HepG2 (cell line): ENCODE results near the gene P2RX7. TPM values are rescaled to one million over a fixed set of nuclear protein-coding genes. Genes with fewer than 3 reads are reported as not detected.
A peak's percentile ranks its signal among the peaks of the same experiment; 100 is the strongest.

Source experiments
- ATRX ChIP-seq: sonication (generic); formaldehyde crosslinking; IDR thresholded peaks from 2 replicates; pipeline ENCODE4 v1.4.0; 2020; ENCODE audit warnings: missing genetic modification reagents, borderline replicate concordance
- CC2D1A ChIP-seq: sonication (generic); formaldehyde crosslinking; IDR thresholded peaks from 2 replicates; pipeline ENCODE4 v1.8.1; 2023; ENCODE audit warnings: mild to moderate bottlenecking, missing genetic modification reagents
- CCAR2 ChIP-seq: fragments of 200-400 bp; formaldehyde crosslinking; optimal IDR thresholded peaks from 2 replicates; pipeline ENCODE3; 2018; ENCODE audit warnings: low read depth, mild to moderate bottlenecking, low read length, moderate library complexity
- CENPT ChIP-seq: sonication (generic); formaldehyde crosslinking; IDR thresholded peaks from 2 replicates; pipeline ENCODE4 v1.8.0; 2022; ENCODE audit warnings: low read depth, mild to moderate bottlenecking, moderate library complexity, missing genetic modification reagents
- KIAA2018 ChIP-seq: sonication (generic); formaldehyde crosslinking; IDR thresholded peaks from 2 replicates; pipeline ENCODE4 v1.5.0; 2020; ENCODE audit warnings: mild to moderate bottlenecking, missing genetic modification reagents, borderline replicate concordance
- MED1 ChIP-seq: sonication (generic); formaldehyde crosslinking; IDR thresholded peaks from 2 replicates; pipeline ENCODE4 v1.4.0; 2020; ENCODE audit warnings: missing genetic modification reagents
- NKX3-1 ChIP-seq: sonication (generic); formaldehyde crosslinking; IDR thresholded peaks from 2 replicates; pipeline ENCODE4 v1.5.0; 2020; ENCODE audit warnings: missing genetic modification reagents
- PTBP1 ChIP-seq: fragments of 200-400 bp; formaldehyde crosslinking; IDR thresholded peaks from 2 replicates; pipeline ENCODE4 v1.6.1; 2018; ENCODE audit warnings: low read length, low read depth; ENCODE audit not compliant: poor library complexity, severe bottlenecking
- RELA ChIP-seq: sonication (generic); formaldehyde crosslinking; IDR thresholded peaks from 2 replicates; pipeline ENCODE4 v1.4.0; 2020; ENCODE audit warnings: missing genetic modification reagents
- TEAD2 ChIP-seq: sonication (generic); formaldehyde crosslinking; IDR thresholded peaks from 2 replicates; pipeline ENCODE4 v1.9.0; 2021; ENCODE audit warnings: missing genetic modification reagents
- TFAP4 ChIP-seq: sonication (generic); IDR thresholded peaks from 2 replicates; pipeline ENCODE4 v1.6.1; 2016; ENCODE audit warnings: low read depth, borderline replicate concordance
- THRA ChIP-seq: sonication (generic); formaldehyde crosslinking; IDR thresholded peaks from 2 replicates; pipeline ENCODE4 v1.4.0; 2020; ENCODE audit warnings: missing genetic modification reagents, borderline replicate concordance
- TRIM24 ChIP-seq: sonication (generic); formaldehyde crosslinking; IDR thresholded peaks from 2 replicates; pipeline ENCODE4 v1.8.0; 2022; ENCODE audit warnings: mild to moderate bottlenecking, missing genetic modification reagents
- polyA plus RNA-seq, 8 experiments: library from polyadenylated mRNA; depleted of rRNA in 3 of 8; stranded (reverse) in 7 of 8; unstranded in 1 of 8; fragments of >200 nt; fragmentation: Illumina TruSeq in 4 of 8; extraction: Trizol in 4 of 8; gene quantifications; 2 replicates each; pipeline versions ENCODE4 v1.2.1 to v1.2.3, GENCODE V29; 2011 to 2016; ENCODE audit warnings: low read depth in 4 of 8, missing spikeins in 1 of 8, mixed read lengths in 1 of 8; ENCODE audit not compliant: insufficient read depth in 1 of 8
- total RNA-seq, 5 experiments: library from RNA; depleted of rRNA; stranded (reverse); fragments of >200 nt; fragmentation: Illumina TruSeq; extraction: Trizol; gene quantifications; 2 replicates each; pipeline ENCODE4 v1.2.3, GENCODE V29; 2016; ENCODE audit warnings: low read depth in 1 of 5
- TF ChIP-seq, protein P1 (sequence below): sonication (generic); formaldehyde crosslinking; conservative IDR thresholded peaks from 2 replicates; pipeline ENCODE4 v1.4.0; 2020; ENCODE audit warnings: missing genetic modification reagents
- TF ChIP-seq, protein P2 (sequence below): IDR thresholded peaks from 2 replicates; pipeline ENCODE4 v1.6.1; 2018; ENCODE audit warnings: missing genetic modification reagents, mild to moderate bottlenecking, missing compliant biosample characterization

The P2RX7 gene
- total and polyA plus RNA-seq, 2 of the 13 experiments (the other 11 are each of a cell fraction or from before 2014, with no cell fraction given): 0.13 to 0.73 TPM

- TF ChIP-seq KIAA2018 (no peak), CENPT (CRISPR knock-in tag) (no peak), PTBP1 (no peak), CC2D1A (CRISPR knock-in tag) (no peak), RELA (CRISPR knock-in tag) (0 out of 2 replicates have a peak, but pooled peaks have one; percentile 36), NKX3-1 (CRISPR knock-in tag) (peak; percentile 73), ATRX (CRISPR knock-in tag) (no peak), MED1 (peak; percentile 67), TRIM24 (CRISPR knock-in tag) (no peak), TEAD2 (CRISPR knock-in tag) (0 out of 2 replicates have a peak, but pooled peaks have one; percentile 35), CCAR2 (no peak), TFAP4 (peak; percentile 4; the same call in 1 of the 2 replicates), THRA (CRISPR knock-in tag) (peak; percentile 31; the same call in 1 of the 2 replicates)
- TF ChIP-seq, protein P1, sequence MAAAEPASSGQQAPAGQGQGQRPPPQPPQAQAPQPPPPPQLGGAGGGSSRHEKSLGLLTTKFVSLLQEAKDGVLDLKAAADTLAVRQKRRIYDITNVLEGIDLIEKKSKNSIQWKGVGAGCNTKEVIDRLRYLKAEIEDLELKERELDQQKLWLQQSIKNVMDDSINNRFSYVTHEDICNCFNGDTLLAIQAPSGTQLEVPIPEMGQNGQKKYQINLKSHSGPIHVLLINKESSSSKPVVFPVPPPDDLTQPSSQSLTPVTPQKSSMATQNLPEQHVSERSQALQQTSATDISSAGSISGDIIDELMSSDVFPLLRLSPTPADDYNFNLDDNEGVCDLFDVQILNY: no peak
- TF ChIP-seq, protein P2, sequence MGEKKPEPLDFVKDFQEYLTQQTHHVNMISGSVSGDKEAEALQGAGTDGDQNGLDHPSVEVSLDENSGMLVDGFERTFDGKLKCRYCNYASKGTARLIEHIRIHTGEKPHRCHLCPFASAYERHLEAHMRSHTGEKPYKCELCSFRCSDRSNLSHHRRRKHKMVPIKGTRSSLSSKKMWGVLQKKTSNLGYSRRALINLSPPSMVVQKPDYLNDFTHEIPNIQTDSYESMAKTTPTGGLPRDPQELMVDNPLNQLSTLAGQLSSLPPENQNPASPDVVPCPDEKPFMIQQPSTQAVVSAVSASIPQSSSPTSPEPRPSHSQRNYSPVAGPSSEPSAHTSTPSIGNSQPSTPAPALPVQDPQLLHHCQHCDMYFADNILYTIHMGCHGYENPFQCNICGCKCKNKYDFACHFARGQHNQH (CRISPR knock-in tag): peak; percentile 19; the same call in 1 of the 2 replicates
Observed at GRCh38 chr12:121209624-121210572, 77.2 kb downstream of the P2RX7 start, which contains the start of gene P2RX4 (continued).
